IPS-15b (cell line): ENCODE measurements around the gene CMBL.
"Not testable (repeated sequence)": the region's sequence is repeated elsewhere in the genome, so short reads cannot be mapped to it uniquely, and the experiment has no call there.

Experiments used
- H3K27me3 ChIP-seq: one replicate; pipeline ENCODE4 v1.6.1; 2013; ENCODE audit warnings: low read length; ENCODE audit not compliant: control insufficient read depth, insufficient read depth
- H3K36me3 ChIP-seq: one replicate; pipeline ENCODE4 v1.6.1; 2013; ENCODE audit warnings: low read length; ENCODE audit not compliant: control insufficient read depth, insufficient read depth
- H3K4me1 ChIP-seq: one replicate; pipeline ENCODE4 v1.6.1; 2013; ENCODE audit warnings: mild to moderate bottlenecking, low read length; ENCODE audit not compliant: control insufficient read depth, insufficient read depth
- H3K4me3 ChIP-seq: one replicate; pipeline ENCODE4 v1.5.1; 2013; ENCODE audit warnings: low read depth, low read length
- H3K9ac ChIP-seq: one replicate; pipeline ENCODE4 v1.6.1; 2013; ENCODE audit warnings: low read depth, mild to moderate bottlenecking, low read length
- H3K9me3 ChIP-seq: one replicate; pipeline ENCODE4 v1.6.1; 2013; ENCODE audit warnings: mild to moderate bottlenecking, low read length; ENCODE audit not compliant: control insufficient read depth, insufficient read depth

Gene CMBL

DNA sequence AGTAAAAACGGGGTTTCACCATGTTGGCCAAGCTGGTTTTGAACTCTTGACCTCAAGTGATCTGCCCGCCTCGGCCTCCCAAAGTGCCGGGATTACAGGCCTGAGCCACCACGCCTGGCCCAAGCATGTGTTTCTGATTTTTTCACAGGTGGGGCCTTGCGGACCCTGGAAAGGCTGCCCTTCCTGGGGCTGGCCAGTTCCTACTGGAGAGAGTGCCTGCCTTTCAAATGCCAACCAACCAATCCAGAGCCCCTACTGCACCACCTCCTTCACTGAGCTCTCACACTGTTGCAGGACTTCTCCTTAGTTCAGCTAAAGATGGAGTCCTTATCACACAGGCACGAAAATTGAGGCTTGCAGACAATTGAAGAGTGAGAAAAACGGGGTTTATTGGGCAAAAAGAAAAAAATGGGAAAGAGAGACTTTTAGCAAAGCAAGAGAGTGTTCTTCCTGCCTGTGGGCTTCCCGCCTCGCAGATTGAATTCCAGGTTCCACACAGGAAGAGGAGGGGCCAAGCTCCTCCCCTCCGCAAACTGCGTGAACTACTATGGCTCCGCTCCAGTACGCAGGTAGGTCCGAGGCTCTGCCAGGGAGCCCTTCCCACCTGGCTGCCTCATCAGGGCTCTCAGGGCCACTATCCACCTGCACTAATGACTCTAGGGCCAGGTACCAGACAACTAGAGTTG lies 8.3 kb upstream of the CMBL start:
- Histone ChIP-seq H3K4me3 (no peak overlapping the region), H3K9ac (no peak overlapping the region), H3K4me1 (no peaks in the 10 kb centered on the region), H3K27me3 (no peaks in the 10 kb centered on the region), H3K9me3 (no peaks in the 10 kb centered on the region), H3K36me3 (no peaks in the 10 kb centered on the region)

DNA sequence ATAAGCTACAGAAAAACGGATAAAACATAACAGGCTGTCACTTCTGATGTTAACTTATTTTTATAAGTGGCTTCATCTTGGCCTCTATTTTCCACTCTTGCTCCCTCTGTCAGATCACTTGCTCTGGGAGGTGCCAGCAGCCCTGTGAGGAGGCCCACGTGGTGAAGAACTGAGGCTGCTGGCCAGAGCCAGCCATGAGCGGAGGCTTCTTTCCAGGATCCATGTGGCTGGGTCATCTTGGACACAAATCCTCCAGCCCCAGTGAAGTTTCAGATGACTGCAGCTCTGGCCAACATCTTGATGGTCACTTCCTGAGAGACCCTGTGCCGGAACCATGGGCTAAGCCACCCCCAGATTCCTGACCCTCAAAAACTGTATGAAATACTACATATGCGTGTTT lies 7.5 kb upstream of the CMBL start:
- no peaks in the 10 kb centered on the region for H3K36me3 ChIP-seq
- no peaks in the 10 kb centered on the region for H3K4me1 ChIP-seq
- H3K9ac ChIP-seq = no peak overlapping the region
- H3K9me3 ChIP-seq = no peaks in the 10 kb centered on the region
- no peaks in the 10 kb centered on the region for H3K27me3 ChIP-seq
- H3K4me3 ChIP-seq = no peak overlapping the region

DNA sequence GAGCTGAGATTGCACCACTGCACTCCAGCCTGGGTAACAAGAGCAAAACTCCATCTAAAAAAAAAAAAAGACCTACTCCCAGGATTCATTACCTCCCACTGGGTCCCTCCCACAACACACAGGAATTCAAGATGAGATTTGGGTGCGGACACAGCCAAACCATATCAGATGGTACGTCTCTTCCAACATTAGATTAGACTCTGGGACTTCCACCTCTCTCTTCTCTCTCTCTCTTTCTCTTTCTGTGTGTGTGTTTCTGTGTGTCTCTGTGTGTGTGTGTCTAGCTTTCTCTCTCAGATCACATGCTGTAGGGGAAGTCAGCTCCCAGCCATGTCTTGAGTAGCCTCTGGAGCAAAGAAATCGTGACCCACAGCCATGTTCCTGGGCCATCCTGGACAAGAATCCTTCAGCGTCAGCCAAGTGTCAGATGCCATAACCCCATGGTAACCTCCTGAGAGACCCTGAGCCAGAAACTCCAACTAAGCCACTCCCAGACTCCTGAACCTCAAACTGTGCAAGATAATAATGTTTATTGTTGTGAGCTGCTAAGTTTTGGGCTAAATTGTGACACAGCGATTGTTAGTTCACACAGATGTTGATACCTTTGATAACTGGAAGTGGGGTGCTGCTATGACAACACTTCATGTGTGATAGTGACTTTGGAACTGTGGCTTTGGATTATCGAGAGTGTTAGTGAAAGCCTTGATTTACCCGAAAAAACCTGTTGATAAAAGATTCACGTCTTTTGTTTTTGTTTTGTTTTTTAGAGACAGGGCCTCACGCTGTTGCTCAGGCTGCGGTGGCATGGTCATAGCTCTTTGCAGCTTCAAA lies 4.1 kb upstream of the CMBL start:
- Histone ChIP-seq H3K9ac (no peak overlapping the region), H3K4me3 (no peak overlapping the region), H3K9me3 (no peaks in the 10 kb centered on the region), H3K27me3 (peaks cover 6% of the 10 kb centered on the region), H3K4me1 (no peaks in the 10 kb centered on the region), H3K36me3 (no peaks in the 10 kb centered on the region)

DNA sequence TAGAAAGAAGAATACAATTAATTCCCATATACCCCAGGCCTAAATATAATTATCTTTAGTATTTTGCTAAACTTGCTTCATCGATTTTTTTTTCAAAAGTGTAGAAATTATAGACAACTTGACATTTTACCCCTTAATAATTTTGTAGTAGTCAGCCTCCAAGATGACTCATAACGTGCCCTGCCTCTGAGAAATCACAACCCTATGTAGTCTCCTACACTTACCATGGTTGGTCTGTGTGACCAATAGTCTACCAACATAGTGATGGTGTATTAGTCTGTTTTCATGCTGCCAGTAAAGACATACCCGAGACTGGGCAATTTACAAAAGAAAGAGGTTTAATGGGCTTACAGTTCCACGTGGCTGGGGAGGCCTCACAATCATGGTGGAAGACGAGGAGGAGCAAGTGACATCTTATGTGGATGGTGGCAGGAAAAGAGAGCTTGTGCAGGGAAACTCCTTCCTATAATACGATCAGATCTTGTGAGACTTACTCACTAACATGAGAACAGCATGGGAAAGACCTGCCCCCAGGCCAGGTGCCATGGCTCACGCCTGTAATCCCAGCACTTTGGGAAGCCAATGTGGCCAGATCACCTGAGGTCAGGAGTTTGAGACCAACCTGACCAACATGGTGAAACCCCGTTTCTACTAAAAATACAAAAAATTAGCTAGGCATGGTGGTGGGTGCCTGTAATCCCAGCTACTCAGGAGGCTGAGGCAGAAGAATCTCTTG lies 3.3 kb upstream of the CMBL start:
- H3K9ac ChIP-seq, H3K4me1 ChIP-seq, H3K4me3 ChIP-seq, H3K9me3 ChIP-seq, H3K36me3 ChIP-seq: not testable (repeated sequence)
- peaks cover 13% of the 10 kb centered on the region for H3K27me3 ChIP-seq

DNA sequence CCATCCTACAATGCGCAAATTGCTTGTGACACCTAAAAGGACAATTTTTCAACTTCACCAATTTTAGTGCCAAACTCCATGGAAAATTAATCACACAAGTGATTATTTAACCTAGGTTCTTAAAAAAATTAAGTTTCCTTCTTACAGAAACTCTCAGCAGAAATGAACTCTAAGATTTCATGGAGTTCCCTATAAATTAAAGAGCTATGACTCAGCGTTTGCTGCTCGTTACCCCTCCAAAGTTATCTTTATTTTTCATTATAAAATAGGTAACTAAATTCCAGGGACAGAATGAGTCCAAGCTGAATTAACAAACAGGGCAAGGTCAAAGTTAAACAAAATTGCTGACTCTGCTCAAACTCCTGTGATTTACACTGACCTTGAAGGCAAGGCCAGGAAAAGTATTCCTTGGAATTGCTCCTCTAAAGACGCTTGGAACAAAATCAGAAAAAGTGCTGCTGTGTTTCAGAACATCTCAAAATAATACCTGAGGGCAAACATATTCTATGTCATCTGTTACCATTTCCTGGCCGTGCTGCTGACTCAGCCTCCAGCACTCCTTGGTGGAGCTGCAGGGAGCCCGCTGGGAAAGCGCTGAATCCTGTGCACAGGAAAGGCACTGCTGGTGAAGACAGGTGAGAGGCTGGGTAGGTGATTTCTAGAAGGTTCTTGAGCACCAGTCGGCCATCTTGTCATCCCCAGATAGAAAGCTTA lies 2.5 kb upstream of the CMBL start:
- no peaks in the 10 kb centered on the region for H3K36me3 ChIP-seq
- H3K4me1 ChIP-seq = peaks cover 3% of the 10 kb centered on the region
- H3K27me3 ChIP-seq = peaks cover 13% of the 10 kb centered on the region
- no peak overlapping the region for H3K4me3 ChIP-seq
- H3K9ac ChIP-seq = no peak overlapping the region
- H3K9me3 ChIP-seq = no peaks in the 10 kb centered on the region

DNA sequence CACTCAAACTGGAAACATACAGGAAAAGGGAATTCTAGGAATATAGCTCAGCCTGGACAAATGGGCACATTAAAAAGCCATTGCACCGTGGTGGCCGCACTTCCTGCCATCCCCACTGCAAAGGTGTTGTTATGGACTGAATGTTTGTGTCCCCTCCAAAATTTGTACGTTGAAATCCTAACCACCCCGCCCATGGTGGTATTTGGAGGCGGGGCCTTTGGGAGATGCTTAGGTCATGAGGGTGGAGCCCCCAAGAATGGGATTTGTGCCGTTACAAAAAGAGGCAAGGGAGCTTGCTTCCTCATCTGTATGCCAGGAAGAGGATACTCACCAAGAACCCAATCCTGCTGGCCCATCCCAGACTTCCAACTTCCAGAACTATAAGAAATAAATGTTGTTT lies 1.1 kb upstream of the CMBL start:
- Histone ChIP-seq H3K36me3 (no peaks in the 10 kb centered on the region), H3K27me3 (peaks cover 13% of the 10 kb centered on the region), H3K9me3 (no peaks in the 10 kb centered on the region), H3K4me1 (peaks cover 3% of the 10 kb centered on the region), H3K9ac (no peak overlapping the region), H3K4me3 (no peak overlapping the region)

DNA sequence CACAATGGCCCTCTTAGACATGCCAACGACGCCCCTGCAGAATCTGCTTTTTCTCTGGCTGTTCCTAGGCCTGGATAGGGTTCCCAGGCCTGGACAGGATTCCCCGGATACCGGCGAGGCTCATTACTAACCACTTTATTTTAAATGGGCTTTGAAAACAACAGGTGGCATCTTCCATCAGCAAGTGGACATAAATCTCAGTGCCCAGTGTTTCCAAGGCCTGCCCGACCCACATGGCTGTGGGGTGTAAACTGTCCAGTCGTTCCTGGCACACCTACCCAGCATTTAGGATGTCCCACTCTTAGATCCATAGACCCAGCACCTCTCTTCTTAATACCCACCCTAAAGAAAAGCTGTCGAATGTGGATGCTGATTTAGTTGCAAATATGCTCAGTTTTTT lies 896 bp downstream of the CMBL start:
- no peaks in the 10 kb centered on the region for H3K36me3 ChIP-seq
- peak overlapping the region; percentile 73 for H3K4me3 ChIP-seq
- peaks cover 3% of the 10 kb centered on the region for H3K4me1 ChIP-seq
- H3K27me3 ChIP-seq = peaks cover 13% of the 10 kb centered on the region
- H3K9ac ChIP-seq = no peak overlapping the region
- no peaks in the 10 kb centered on the region for H3K9me3 ChIP-seq

DNA sequence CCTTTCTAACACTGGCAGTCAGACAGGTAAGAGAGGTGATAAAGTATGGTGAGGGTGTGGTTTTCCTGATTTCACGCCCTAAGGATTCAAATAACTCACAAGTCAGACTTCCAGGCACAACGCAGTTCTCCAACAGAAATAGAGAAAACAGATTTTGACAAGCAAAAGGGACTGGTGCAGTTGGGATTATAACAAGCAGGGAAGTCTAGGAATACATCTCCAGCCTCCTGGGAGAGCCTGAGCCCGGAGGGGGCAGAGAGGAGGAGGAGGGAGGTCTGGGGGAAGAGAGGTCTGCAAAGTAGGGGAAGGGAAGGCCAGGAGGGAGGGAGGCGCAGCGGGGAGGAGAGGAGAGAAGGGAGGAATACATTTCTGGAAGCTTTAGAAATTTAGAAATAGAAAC lies 1.6 kb downstream of the CMBL start:
- Histone ChIP-seq H3K36me3 (no peaks in the 10 kb centered on the region), H3K4me1 (peaks cover 3% of the 10 kb centered on the region), H3K9me3 (no peaks in the 10 kb centered on the region), H3K27me3 (peaks cover 13% of the 10 kb centered on the region), H3K9ac (no peak overlapping the region), H3K4me3 (no peak overlapping the region)

DNA sequence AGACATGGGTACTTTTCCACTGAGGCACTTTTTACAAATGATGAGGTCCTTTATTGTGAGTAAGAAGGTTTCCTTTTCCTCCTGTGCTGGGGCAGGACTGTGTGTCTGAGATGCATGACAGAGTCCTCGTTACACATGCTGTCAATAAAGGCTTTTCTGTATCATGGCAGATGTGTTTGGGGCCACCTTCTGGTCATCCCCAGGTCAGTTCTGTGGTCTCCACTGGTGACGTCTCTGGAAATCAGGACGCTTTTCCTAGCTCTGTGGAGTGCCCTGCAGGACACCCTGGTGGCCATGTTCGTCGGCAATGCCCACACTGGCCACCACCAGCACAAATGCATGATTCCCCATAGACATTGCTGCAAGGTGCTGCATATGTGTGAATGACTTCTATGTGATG lies 2.8 kb downstream of the CMBL start:
- H3K4me1 ChIP-seq = peaks cover 3% of the 10 kb centered on the region

DNA sequence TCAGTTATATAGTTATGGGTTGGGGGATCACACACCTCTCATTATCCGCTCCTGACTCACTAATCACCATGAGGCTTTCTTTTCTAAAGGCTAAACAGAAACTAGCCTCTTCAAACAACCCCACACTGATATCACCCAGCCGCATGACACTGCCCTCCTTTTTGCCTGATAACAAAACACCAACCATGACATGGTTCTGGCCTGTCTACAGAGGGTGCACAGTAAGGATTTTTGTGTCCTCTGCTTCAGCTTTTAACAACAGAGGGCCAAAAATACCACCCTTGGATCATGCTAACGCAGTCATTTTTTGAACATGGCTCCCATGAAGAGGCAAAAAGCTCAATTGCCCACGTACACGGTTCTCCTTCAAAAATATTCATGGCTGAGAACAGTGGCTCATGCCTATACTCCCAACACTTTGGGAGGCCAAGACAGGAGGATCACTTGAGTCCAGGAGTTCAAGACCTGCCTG lies 4.0 kb downstream of the CMBL start:
- H3K9me3 ChIP-seq = no peaks in the 10 kb centered on the region
- H3K36me3 ChIP-seq = no peaks in the 10 kb centered on the region
- peaks cover 3% of the 10 kb centered on the region for H3K4me1 ChIP-seq
- H3K4me3 ChIP-seq = no peak overlapping the region
- no peak overlapping the region for H3K9ac ChIP-seq
- peaks cover 13% of the 10 kb centered on the region for H3K27me3 ChIP-seq

More for the DNA sequence above, 2.8 kb downstream of the CMBL start:
- Histone ChIP-seq H3K9ac (no peak overlapping the region), H3K27me3 (peaks cover 13% of the 10 kb centered on the region), H3K9me3 (no peaks in the 10 kb centered on the region), H3K4me3 (no peak overlapping the region), H3K36me3 (no peaks in the 10 kb centered on the region)

DNA sequence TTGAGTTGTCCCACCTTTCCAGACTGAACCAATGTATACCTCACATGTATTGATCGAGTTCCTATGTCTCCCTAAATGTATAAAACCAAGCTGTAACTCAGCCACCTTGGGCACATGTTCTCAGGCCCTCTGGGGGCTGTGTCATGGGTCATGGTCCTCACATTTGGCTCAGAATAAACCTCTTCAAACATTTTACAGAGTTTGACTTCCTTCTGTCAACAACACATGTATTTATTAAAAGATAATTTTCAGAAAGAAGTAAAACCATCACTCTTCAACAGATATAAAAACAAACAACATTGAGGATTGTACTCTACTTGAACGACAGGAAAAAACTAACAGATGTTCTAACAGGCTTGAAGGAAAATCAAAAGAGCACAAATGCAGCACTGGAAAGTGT lies 4.5 kb downstream of the CMBL start:
- Histone ChIP-seq H3K4me3 (no peak overlapping the region), H3K4me1 (peaks cover 3% of the 10 kb centered on the region), H3K9me3 (no peaks in the 10 kb centered on the region), H3K36me3 (no peaks in the 10 kb centered on the region), H3K9ac (no peak overlapping the region), H3K27me3 (peaks cover 13% of the 10 kb centered on the region)
